Mesendoderm (in vitro differentiated cells): ENCODE results near the gene DCBLD1.

Experiments
- DNase-seq: peaks from one replicate; pipeline ENCODE4 v3.0.0; 2013
- H2AK5ac ChIP-seq: 2 replicates; pipeline ENCODE4 v1.6.1; 2013; ENCODE audit warnings: low read length, inconsistent platforms
- H2BK120ac ChIP-seq: 2 replicates; pipeline ENCODE4 v1.6.1; 2013; ENCODE audit warnings: low read depth, mild to moderate bottlenecking, low read length, moderate library complexity, mixed read lengths
- H2BK15ac ChIP-seq: replicated peaks from 2 replicates; pipeline ENCODE4 v1.6.1; 2013; ENCODE audit warnings: low read depth, mild to moderate bottlenecking, moderate library complexity
- H2BK5ac ChIP-seq: 2 replicates; pipeline ENCODE4 v1.6.1; 2013; ENCODE audit warnings: low read length, inconsistent platforms
- H3K18ac ChIP-seq: 2 replicates; pipeline ENCODE4 v1.6.1; 2013; ENCODE audit warnings: mild to moderate bottlenecking, low read length, mixed read lengths
- H3K23ac ChIP-seq: one replicate; pipeline ENCODE4 v1.6.1; 2013; ENCODE audit warnings: low read length
- H3K27ac ChIP-seq: 2 replicates; pipeline ENCODE4 v1.5.1; 2013; ENCODE audit warnings: low read depth, mild to moderate bottlenecking, inconsistent platforms, low read length, moderate library complexity
- H3K27me3 ChIP-seq: 2 replicates; pipeline ENCODE4 v1.6.1; 2013; ENCODE audit warnings: low read length, control low read depth, mild to moderate bottlenecking, inconsistent platforms; ENCODE audit not compliant: insufficient read depth, poor library complexity
- H3K36me3 ChIP-seq: 2 replicates; pipeline ENCODE4 v1.6.1; 2013; ENCODE audit warnings: low read length, inconsistent platforms; ENCODE audit not compliant: control insufficient read depth, insufficient read depth
- H3K4ac ChIP-seq: one replicate; pipeline ENCODE4 v1.6.1; 2013; ENCODE audit warnings: low read depth, mild to moderate bottlenecking, low read length, moderate library complexity
- H3K4me1 ChIP-seq: 2 replicates; pipeline ENCODE4 v1.6.1; 2013; ENCODE audit warnings: low read depth, low read length, inconsistent platforms; ENCODE audit not compliant: control insufficient read depth
- H3K4me2 ChIP-seq: 2 replicates; pipeline ENCODE4 v1.6.1; 2013; ENCODE audit warnings: low read length
- H3K4me3 ChIP-seq: 2 replicates; pipeline ENCODE4 v1.5.1; 2013; ENCODE audit warnings: mild to moderate bottlenecking, low read length
- H3K56ac ChIP-seq: one replicate; pipeline ENCODE4 v1.6.1; 2013; ENCODE audit warnings: low read length
- H3K79me1 ChIP-seq: 2 replicates; pipeline ENCODE4 v1.6.1; 2013; ENCODE audit warnings: low read length, inconsistent platforms
- H3K79me2 ChIP-seq: 2 replicates; pipeline ENCODE4 v1.6.1; 2013; ENCODE audit warnings: mild to moderate bottlenecking, low read length; ENCODE audit not compliant: control insufficient read depth, insufficient read depth
- H3K9ac ChIP-seq: 2 replicates; pipeline ENCODE4 v1.6.1; 2013; ENCODE audit warnings: low read length, inconsistent platforms
- H4K5ac ChIP-seq: one replicate; pipeline ENCODE4 v1.6.1; 2013; ENCODE audit warnings: low read length
- H4K8ac ChIP-seq: one replicate; pipeline ENCODE4 v1.6.1; 2013; ENCODE audit warnings: low read depth, mild to moderate bottlenecking, control low read depth, low read length, moderate library complexity
- WGBS: extraction: QIAGEN DNeasy Blood & Tissue Kit; methylation state at CpG from one replicate; pipeline ENCODE4 v1.1.7; 2013; ENCODE audit warnings: low lambda C conversion rate, missing lambda C conversion rate; ENCODE audit not compliant: insufficient coverage; ENCODE audit errors: extremely low coverage; 5-methylcytosine and 5-hydroxymethylcytosine counted together

Gene DCBLD1

DNA sequence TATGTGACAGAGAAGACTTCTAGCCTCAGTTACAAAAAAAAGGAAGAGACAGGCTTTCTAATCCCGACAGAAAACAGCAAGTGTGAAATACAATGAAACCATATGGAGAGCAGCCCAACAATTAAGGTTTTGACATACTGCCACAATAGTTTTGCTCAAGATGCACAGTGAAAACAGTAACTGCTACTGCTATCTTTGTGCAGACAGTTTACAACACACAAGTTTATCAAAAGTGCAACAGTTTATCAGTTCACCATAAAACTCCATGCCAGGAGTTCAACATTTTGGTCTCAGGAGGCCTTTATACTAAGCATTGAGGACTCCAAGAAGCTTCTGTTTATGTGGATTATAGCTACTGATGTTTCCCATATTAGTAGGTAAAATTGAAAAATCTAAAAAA lies 82.2 kb downstream of the DCBLD1 start:
- no peak overlapping the region for H3K56ac ChIP-seq
- H2AK5ac ChIP-seq: no peak overlapping the region
- H3K4me2 ChIP-seq: no peak overlapping the region
- H3K27me3 ChIP-seq: no peaks in the 10 kb centered on the region
- no peak overlapping the region for H3K23ac ChIP-seq
- no peak overlapping the region for H2BK120ac ChIP-seq
- H3K36me3 ChIP-seq: no peaks in the 10 kb centered on the region
- H3K9ac ChIP-seq: no peak overlapping the region
- H3K4me1 ChIP-seq: no peaks in the 10 kb centered on the region
- no peak overlapping the region for H3K4ac ChIP-seq
- no peak overlapping the region for H3K4me3 ChIP-seq
- no CpG with 5 or more reads among the region's 1 CpG for WGBS
- H2BK15ac ChIP-seq: no peak overlapping the region
- no peak overlapping the region for H4K8ac ChIP-seq
- H3K79me1 ChIP-seq: no peaks in the 10 kb centered on the region
- H4K5ac ChIP-seq: no peak overlapping the region
- no peak for DNase-seq
- H2BK5ac ChIP-seq: no peak overlapping the region
- no peak overlapping the region for H3K27ac ChIP-seq
- H3K18ac ChIP-seq: no peak overlapping the region
- H3K79me2 ChIP-seq: no peaks in the 10 kb centered on the region

DNA sequence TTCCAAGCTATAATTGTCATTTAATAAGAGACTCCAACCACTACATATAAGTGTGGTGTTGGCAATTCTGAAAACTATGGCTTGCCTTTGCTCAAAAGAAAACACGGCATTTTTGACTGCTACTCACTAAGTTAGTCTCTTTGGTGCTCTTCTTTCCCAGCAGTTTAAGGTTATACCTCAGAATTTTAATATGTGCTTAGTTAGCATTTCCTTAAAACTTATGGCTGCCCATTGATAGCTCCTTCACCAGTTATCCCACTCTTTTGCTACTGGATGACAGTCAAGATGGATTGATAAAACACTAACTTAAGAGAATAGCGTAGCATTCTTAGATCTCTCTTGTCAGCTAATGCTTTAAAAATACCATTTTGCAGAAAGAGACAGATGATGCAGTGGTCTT lies 85.8 kb downstream of the DCBLD1 start:
- Histone ChIP-seq H2BK15ac (no peak overlapping the region), H3K56ac (no peak overlapping the region), H3K23ac (no peak overlapping the region), H3K79me1 (no peaks in the 10 kb centered on the region), H3K4me1 (no peaks in the 10 kb centered on the region), H2BK120ac (no peak overlapping the region), H3K4me2 (no peak overlapping the region), H3K9ac (no peak overlapping the region), H3K27me3 (no peaks in the 10 kb centered on the region), H3K18ac (no peak overlapping the region), H3K27ac (no peak overlapping the region), H3K4me3 (no peak overlapping the region), H3K4ac (no peak overlapping the region), H3K36me3 (no peaks in the 10 kb centered on the region), H4K8ac (no peak overlapping the region), H4K5ac (no peak overlapping the region), H2BK5ac (no peak overlapping the region), H2AK5ac (no peak overlapping the region), H3K79me2 (no peaks in the 10 kb centered on the region)
- DNase-seq: no peak
- whole genome bisulfite sequencing: no CpG with 5 or more reads among the region's 2 CpGs

DNA sequence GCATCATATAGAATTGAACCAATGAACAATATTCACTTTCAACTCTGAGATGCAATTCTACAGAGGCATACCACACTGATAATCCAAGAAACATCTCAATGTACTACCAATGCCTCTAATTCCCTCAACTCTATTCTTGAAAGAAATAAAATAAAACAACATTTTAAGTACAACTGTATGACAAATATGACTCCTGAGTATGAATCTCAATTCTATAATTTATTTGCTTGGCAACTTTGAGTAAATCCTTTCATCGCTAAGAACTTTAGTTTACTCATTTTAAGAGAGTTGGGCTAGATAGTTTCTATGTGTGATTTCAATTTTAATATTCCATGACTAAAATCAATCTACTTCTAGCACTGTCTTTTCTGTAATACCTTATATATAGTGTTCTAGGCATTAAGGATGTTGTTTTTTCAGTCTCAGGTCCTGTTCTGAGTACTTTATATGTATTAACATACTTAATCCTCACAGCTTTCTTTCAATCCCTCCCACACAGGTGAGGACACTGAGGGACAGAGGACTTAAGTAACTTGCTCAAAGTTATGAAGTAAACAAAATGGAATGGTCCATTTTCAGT lies 86.4 kb downstream of the DCBLD1 start:
- no CpG with 5 or more reads among the region's 1 CpG for WGBS
- H2AK5ac ChIP-seq: no peak overlapping the region
- H3K36me3 ChIP-seq: no peaks in the 10 kb centered on the region
- no peak overlapping the region for H4K8ac ChIP-seq
- no peak overlapping the region for H3K4ac ChIP-seq
- no peak overlapping the region for H3K4me2 ChIP-seq
- H3K18ac ChIP-seq: no peak overlapping the region
- no peak overlapping the region for H3K9ac ChIP-seq
- no peak overlapping the region for H2BK5ac ChIP-seq
- H4K5ac ChIP-seq: no peak overlapping the region
- H2BK120ac ChIP-seq: no peak overlapping the region
- H3K79me2 ChIP-seq: no peaks in the 10 kb centered on the region
- H3K4me3 ChIP-seq: no peak overlapping the region
- no peak overlapping the region for H2BK15ac ChIP-seq
- no peak overlapping the region for H3K23ac ChIP-seq
- no peaks in the 10 kb centered on the region for H3K79me1 ChIP-seq
- no peak overlapping the region for H3K27ac ChIP-seq
- H3K27me3 ChIP-seq: no peaks in the 10 kb centered on the region
- H3K56ac ChIP-seq: no peak overlapping the region
- H3K4me1 ChIP-seq: no peaks in the 10 kb centered on the region
- DNase-seq: no peak

DNA sequence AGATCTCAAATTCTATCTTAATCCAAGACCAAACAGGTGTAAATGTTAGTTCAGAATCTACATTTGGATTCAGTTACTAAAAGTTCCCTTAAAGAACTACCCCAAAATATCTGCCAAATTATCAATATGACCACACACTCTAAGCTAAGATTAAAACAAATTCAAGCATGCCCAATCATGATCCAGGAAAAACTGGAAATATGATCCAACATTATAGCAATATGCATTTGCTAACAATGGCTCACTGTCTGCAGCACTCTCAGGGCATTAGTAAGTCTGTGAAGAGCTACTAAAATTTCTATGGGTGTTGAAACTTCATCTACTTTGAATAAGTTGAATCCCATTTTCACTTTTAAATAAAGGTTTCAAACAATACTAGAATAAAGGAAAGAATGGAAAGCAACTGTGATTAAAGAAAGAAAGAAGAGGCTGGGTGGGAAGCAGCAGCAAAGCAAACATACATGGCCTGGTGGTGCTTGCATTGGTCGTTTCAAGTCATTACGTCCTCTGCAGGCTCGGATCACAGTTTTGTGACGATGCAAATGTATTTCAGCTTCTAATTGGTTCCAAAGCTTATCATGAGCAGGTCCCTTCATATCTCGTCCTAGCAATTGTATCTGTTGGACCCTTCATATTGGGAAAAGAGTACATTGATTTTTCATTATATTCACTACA lies 90.7 kb downstream of the DCBLD1 start:
- no peaks in the 10 kb centered on the region for H3K79me1 ChIP-seq
- no peak overlapping the region for H2AK5ac ChIP-seq
- H3K9ac ChIP-seq: no peak overlapping the region
- no peaks in the 10 kb centered on the region for H3K27me3 ChIP-seq
- no peak overlapping the region for H3K27ac ChIP-seq
- no peak overlapping the region for H2BK120ac ChIP-seq
- no peaks in the 10 kb centered on the region for H3K36me3 ChIP-seq
- no peak overlapping the region for H4K5ac ChIP-seq
- no peak for DNase-seq
- no peak overlapping the region for H3K23ac ChIP-seq
- H3K4me3 ChIP-seq: no peak overlapping the region
- H3K18ac ChIP-seq: no peak overlapping the region
- no peak overlapping the region for H3K4ac ChIP-seq
- H3K4me1 ChIP-seq: no peaks in the 10 kb centered on the region
- H4K8ac ChIP-seq: no peak overlapping the region
- H3K56ac ChIP-seq: no peak overlapping the region
- no peak overlapping the region for H3K4me2 ChIP-seq
- no CpG with 5 or more reads among the region's 5 CpGs for WGBS
- no peak overlapping the region for H2BK5ac ChIP-seq
- no peak overlapping the region for H2BK15ac ChIP-seq
- no peaks in the 10 kb centered on the region for H3K79me2 ChIP-seq

DNA sequence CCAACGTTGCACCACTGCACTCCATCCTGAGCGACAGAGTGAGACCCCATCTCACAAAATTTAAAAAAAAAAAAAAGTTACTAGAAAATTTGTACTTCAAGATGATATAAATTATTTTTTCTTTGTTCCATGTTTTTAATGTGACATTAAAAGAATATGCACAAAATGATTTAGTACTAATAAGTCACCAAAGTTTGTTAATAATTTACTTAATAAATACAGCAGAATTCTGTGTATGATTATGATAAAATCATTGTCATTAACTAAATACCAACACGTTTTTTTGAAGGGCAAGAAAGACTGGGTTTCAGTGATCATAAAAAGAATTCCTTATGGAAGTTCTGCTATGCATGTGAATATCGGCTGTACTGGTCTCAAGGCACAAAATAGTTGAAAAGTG lies 91.7 kb downstream of the DCBLD1 start:
- no peak overlapping the region for H3K23ac ChIP-seq
- no peak overlapping the region for H3K27ac ChIP-seq
- H3K79me2 ChIP-seq: no peaks in the 10 kb centered on the region
- H2AK5ac ChIP-seq: no peak overlapping the region
- no peak overlapping the region for H3K4ac ChIP-seq
- no peak overlapping the region for H2BK120ac ChIP-seq
- no peak overlapping the region for H2BK15ac ChIP-seq
- no peak overlapping the region for H4K8ac ChIP-seq
- no peak for DNase-seq
- H3K4me3 ChIP-seq: no peak overlapping the region
- no peaks in the 10 kb centered on the region for H3K79me1 ChIP-seq
- H4K5ac ChIP-seq: no peak overlapping the region
- no CpG with 5 or more reads among the region's 4 CpGs for WGBS
- H3K4me2 ChIP-seq: no peak overlapping the region
- no peak overlapping the region for H3K56ac ChIP-seq
- H3K36me3 ChIP-seq: no peaks in the 10 kb centered on the region
- H3K9ac ChIP-seq: no peak overlapping the region
- no peaks in the 10 kb centered on the region for H3K27me3 ChIP-seq
- H3K18ac ChIP-seq: no peak overlapping the region
- no peak overlapping the region for H2BK5ac ChIP-seq
- H3K4me1 ChIP-seq: no peaks in the 10 kb centered on the region

DNA sequence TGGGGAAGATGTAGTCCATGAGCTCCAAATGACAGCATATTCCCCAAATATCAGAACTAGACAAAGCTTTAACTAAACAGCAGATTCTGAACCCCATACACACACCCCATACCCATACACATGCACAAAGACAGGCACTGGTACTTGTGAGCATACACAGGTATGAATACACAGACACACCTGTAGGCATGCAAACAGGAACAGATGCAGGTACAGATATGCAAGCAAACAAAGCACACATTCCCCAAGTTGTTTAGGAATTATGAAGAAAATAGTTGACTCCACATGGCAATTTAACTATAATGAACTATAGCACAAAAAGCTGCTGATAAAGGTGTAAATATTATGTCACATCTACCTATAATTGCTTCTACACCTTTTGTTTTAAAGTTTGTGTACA lies 103.2 kb downstream of the DCBLD1 start:
- no peaks in the 10 kb centered on the region for H3K27me3 ChIP-seq
- no peak for DNase-seq
- no peak overlapping the region for H4K8ac ChIP-seq
- H3K4ac ChIP-seq: no peak overlapping the region
- H3K4me3 ChIP-seq: no peak overlapping the region
- H2AK5ac ChIP-seq: no peak overlapping the region
- peaks cover 8% of the 10 kb centered on the region for H3K79me1 ChIP-seq
- no peaks in the 10 kb centered on the region for H3K36me3 ChIP-seq
- no peak overlapping the region for H2BK15ac ChIP-seq
- no peak overlapping the region for H3K4me2 ChIP-seq
- no peak overlapping the region for H3K23ac ChIP-seq
- H4K5ac ChIP-seq: no peak overlapping the region
- no peak overlapping the region for H3K18ac ChIP-seq
- no peak overlapping the region for H2BK120ac ChIP-seq
- no peak overlapping the region for H3K56ac ChIP-seq
- H3K9ac ChIP-seq: no peak overlapping the region
- H2BK5ac ChIP-seq: no peak overlapping the region
- no peaks in the 10 kb centered on the region for H3K4me1 ChIP-seq
- H3K79me2 ChIP-seq: peaks cover 7% of the 10 kb centered on the region
- no peak overlapping the region for H3K27ac ChIP-seq
